HUES48 (cell line): ENCODE results near the gene BLACAT1.
A peak's percentile ranks its signal among the peaks of the same experiment; 100 is the strongest.

Experiments
- H3K27ac ChIP-seq: one replicate; pipeline ENCODE4 v1.7.0; 2013; ENCODE audit warnings: low read depth, low read length, inconsistent platforms
- H3K27me3 ChIP-seq: 2 replicates; pipeline ENCODE4 v1.6.1; 2013; ENCODE audit warnings: mild to moderate bottlenecking, low read length; ENCODE audit not compliant: control insufficient read depth, insufficient read depth
- H3K36me3 ChIP-seq: 2 replicates; pipeline ENCODE4 v1.6.1; 2013; ENCODE audit warnings: low read length; ENCODE audit not compliant: control insufficient read depth, insufficient read depth
- H3K4me1 ChIP-seq: 2 replicates; pipeline ENCODE4 v1.6.1; 2013; ENCODE audit warnings: mild to moderate bottlenecking, low read length; ENCODE audit not compliant: control insufficient read depth, insufficient read depth
- H3K4me3 ChIP-seq: 2 replicates; pipeline ENCODE4 v1.5.1; 2013; ENCODE audit warnings: mild to moderate bottlenecking, low read depth, low read length
- H3K9ac ChIP-seq: 2 replicates; pipeline ENCODE4 v1.6.1; 2013; ENCODE audit warnings: mild to moderate bottlenecking, low read depth, low read length, moderate library complexity
- H3K9me3 ChIP-seq: 2 replicates; pipeline ENCODE4 v1.6.1; 2013; ENCODE audit warnings: low read length; ENCODE audit not compliant: control insufficient read depth, insufficient read depth

BLACAT1 gene

DNA sequence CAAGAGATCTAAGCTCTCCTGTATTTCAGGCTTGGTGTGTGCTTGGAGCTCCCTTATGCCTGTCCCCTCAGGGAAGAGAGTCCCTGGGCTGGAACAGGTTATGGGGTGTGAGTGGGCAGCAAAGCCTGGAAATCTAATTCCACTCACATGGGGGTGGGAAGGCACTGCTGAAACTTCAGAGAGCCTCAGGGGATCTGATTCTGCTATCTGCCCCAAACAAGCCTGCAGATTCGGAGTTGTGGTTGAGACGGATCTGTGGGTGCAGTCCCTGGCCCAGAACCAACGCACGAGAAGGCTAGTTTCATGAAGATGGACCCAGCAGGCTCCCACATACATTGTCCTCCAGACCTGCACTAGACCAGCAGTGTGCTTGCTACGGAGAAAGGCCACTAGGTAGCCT, 2.9 kb downstream of the BLACAT1 start:
- H3K9me3 ChIP-seq = no peaks in the 10 kb centered on the region
- no peaks in the 10 kb centered on the region for H3K36me3 ChIP-seq
- no peak overlapping the region for H3K4me3 ChIP-seq
- no peak overlapping the region for H3K9ac ChIP-seq
- H3K27ac ChIP-seq = no peak overlapping the region
- peaks cover 19% of the 10 kb centered on the region for H3K27me3 ChIP-seq
- H3K4me1 ChIP-seq = peaks cover 61% of the 10 kb centered on the region

- Histone ChIP-seq H3K9me3 (no peaks in the 10 kb centered on the region), H3K27me3 (peaks cover 15% of the 10 kb centered on the region), H3K36me3 (no peaks in the 10 kb centered on the region), H3K4me3 (0 out of 2 replicates have a peak overlapping the region, but pooled peaks have one; percentile 3), H3K4me1 (peaks cover 61% of the 10 kb centered on the region), H3K9ac (no peak overlapping the region), H3K27ac (peak overlapping the region; percentile 95)
These were observed 3.5 kb downstream of the BLACAT1 start for GRCh38 chr1:205452364-205452763.

DNA sequence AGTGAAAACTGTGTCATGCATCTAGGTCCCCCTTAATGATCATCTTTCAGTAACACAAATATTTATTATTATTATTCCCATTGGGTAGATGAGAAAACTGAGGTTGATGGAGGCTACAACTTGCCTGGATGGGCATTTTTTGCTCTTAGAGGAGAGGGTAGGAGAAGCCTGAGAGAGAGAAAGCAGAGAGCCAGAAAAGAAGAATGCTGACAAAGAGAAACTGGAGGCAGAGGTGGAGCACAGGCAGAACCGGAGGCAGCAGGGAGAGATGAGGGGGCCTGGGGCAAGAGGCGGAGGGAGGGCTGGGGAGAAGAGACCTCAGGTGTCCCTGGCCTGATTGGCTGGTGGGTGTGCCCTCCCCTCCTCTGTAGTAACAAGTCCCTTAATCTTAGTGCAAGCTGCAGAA, 4.1 kb downstream of the BLACAT1 start:
- no peaks in the 10 kb centered on the region for H3K36me3 ChIP-seq
- H3K9ac ChIP-seq = no peak overlapping the region
- peaks cover 67% of the 10 kb centered on the region for H3K4me1 ChIP-seq
- H3K4me3 ChIP-seq = peak overlapping the region; percentile 45; the same call in 1 of the 2 replicates
- H3K9me3 ChIP-seq = no peaks in the 10 kb centered on the region
- H3K27me3 ChIP-seq = peaks cover 15% of the 10 kb centered on the region
- peak overlapping the region; percentile 95 for H3K27ac ChIP-seq

DNA sequence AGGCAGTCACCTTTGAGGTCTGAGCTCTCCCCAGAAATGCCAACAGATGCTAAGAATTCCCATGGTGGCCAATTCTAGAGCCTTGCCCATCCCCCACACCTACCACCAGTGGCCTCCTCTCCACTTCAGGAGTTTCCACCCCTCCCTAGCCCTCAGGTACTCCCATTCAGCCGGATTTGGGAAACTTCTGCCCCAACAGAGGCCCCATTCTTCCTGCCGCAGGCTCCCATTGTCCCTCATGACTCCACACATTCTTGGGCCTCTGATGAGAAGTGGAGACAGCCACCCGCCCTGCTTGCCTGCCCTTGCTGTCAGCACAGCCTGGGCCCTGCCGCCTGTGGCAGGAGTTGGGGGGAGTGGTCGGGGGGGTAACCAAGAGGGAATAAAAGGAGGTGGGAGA, 4.6 kb downstream of the BLACAT1 start:
- peak overlapping the region; percentile 19; the same call in 1 of the 2 replicates for H3K9ac ChIP-seq
- peaks cover 73% of the 10 kb centered on the region for H3K4me1 ChIP-seq
- no peaks in the 10 kb centered on the region for H3K36me3 ChIP-seq
- H3K27me3 ChIP-seq = peaks cover 15% of the 10 kb centered on the region
- H3K9me3 ChIP-seq = no peaks in the 10 kb centered on the region
- peak overlapping the region; percentile 45; the same call in 1 of the 2 replicates for H3K4me3 ChIP-seq
- H3K27ac ChIP-seq = peak overlapping the region; percentile 95

DNA sequence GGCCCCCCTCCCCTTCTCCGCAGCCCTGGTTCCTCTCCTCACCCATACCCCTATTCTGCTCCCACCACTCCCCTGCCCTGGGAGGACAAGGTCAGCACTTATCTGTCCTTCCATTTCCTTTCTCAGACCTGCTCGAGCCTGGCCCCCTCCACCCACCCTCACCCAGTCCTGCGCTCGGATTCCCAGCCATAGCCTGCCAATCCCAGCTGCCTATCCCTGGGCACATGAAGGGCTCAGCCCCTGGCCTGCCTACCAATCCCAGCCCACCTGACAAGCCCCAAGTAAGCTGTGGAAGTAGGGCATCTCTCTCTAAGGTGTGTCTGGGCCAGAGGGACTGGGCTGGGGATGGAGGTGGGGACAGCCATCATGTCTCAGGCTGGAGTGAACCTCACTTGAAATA, 5.4 kb downstream of the BLACAT1 start:
- Histone ChIP-seq H3K9ac (no peak overlapping the region; the same call in 1 of the 2 replicates), H3K36me3 (no peaks in the 10 kb centered on the region), H3K27ac (peak overlapping the region; percentile 95), H3K27me3 (peaks cover 15% of the 10 kb centered on the region), H3K4me1 (peaks cover 80% of the 10 kb centered on the region), H3K9me3 (no peaks in the 10 kb centered on the region), H3K4me3 (peak overlapping the region; percentile 45)

- peak overlapping the region; percentile 95 for H3K27ac ChIP-seq
- H3K4me1 ChIP-seq = peaks cover 78% of the 10 kb centered on the region
These were observed 5.9 kb downstream of the BLACAT1 start for GRCh38 chr1:205449750-205450443.

GRCh38 chr1:205449254-205449749, 6.5 kb downstream of the BLACAT1 start:
- Histone ChIP-seq H3K9ac (no peak overlapping the region), H3K4me3 (peak overlapping the region; percentile 47)

More at GRCh38 chr1:205449750-205450443, 5.9 kb downstream of the BLACAT1 start:
- peaks cover 15% of the 10 kb centered on the region for H3K27me3 ChIP-seq
- H3K9ac ChIP-seq = no peak overlapping the region
- no peaks in the 10 kb centered on the region for H3K36me3 ChIP-seq
- peak overlapping the region; percentile 47 for H3K4me3 ChIP-seq
- H3K9me3 ChIP-seq = no peaks in the 10 kb centered on the region

DNA sequence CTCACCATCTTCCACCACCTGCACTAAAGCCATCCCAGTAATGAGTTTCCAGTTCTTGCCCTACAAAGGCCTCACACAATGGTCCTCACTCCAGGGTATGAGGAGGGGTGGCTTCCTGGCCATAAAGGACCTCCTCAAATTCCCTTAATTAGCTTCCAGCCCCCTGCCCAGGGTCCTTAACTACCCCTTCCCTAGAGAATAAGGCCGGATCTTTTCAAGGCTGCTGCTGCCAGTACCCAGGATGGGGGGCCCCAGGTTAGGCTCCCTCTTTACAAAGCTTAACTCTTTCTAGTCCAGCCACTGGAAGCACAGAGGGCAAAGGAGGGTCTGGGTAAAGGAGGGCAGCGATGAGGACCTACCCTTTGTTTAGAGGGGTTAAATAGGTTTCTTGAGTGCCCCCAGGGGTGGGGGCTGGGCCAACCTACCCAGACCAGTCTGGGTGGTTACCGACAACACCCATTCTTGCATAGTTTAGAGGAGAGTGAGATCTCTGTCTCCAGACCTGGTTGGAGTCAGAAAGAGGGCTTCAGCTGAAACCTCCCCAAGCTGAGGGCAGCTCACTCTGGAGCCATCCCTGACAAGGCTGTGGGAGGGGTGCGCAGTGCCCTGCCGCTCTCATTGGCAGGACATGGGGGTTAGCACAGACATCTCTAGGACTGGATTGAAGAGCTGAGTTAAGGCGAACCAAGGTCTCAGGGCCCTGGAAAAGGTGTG, 7.1 kb downstream of the BLACAT1 start:
- Histone ChIP-seq H3K9ac (no peak overlapping the region), H3K9me3 (no peaks in the 10 kb centered on the region), H3K27me3 (peaks cover 15% of the 10 kb centered on the region), H3K4me1 (peaks cover 76% of the 10 kb centered on the region), H3K27ac (peak overlapping the region; percentile 95), H3K36me3 (no peaks in the 10 kb centered on the region), H3K4me3 (peak overlapping the region; percentile 47)

More at GRCh38 chr1:205449254-205449749, 6.5 kb downstream of the BLACAT1 start:
- H3K27me3 ChIP-seq = peaks cover 15% of the 10 kb centered on the region
- H3K27ac ChIP-seq = peak overlapping the region; percentile 95
- peaks cover 75% of the 10 kb centered on the region for H3K4me1 ChIP-seq
- no peaks in the 10 kb centered on the region for H3K9me3 ChIP-seq
- H3K36me3 ChIP-seq = no peaks in the 10 kb centered on the region

DNA sequence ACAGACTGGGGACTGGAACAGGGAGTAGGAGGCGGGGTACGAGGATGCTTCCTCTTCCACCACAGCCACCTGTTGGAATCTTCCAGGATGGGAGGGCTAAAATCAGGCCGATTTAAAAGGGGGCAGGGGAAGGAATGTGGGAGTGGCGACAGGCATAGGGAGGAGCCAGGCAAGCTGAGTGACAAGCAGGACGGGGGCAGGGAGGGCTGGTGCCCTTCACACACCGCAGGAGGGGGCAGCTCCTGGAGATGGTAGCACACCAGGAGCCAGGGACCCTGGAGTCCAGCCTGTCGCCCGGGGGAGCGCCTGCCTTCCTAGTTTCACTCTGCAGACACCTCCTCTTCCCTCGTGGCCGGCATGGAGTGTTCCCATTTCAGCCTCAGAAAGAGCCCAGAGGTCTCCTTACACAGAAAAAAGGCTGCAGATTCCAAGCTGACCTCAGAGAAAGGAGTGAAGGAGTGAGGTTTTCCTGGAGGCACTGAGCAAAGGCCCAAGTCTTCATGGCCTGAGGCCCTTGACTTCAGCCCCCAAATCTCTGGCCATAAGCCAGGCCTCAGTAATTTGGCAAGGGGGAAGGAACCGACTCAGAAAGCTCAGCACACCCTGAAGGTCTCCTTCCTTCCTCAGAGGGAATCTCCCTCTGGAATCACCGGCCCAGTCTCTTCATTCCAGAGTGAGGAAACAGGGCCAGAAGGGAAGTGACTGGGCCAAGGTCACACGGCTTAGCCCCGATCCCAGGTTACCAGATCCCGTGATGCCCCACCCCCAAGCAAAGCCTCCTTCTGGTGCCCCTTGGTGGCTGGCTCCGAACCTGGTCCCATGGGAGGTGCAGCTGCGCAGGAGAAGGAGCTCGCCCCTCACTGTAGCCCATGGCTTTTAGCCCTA, 8.1 kb downstream of the BLACAT1 start:
- no peak overlapping the region for H3K9ac ChIP-seq
- peak overlapping the region; percentile 95 for H3K27ac ChIP-seq
- no peaks in the 10 kb centered on the region for H3K36me3 ChIP-seq
- peaks cover 84% of the 10 kb centered on the region for H3K4me1 ChIP-seq
- H3K4me3 ChIP-seq = peak overlapping the region; percentile 42
- peaks cover 11% of the 10 kb centered on the region; the same call in 1 of the 2 replicates for H3K27me3 ChIP-seq
- no peaks in the 10 kb centered on the region for H3K9me3 ChIP-seq

- no peak overlapping the region for H3K4me3 ChIP-seq
- H3K27me3 ChIP-seq = peaks cover 12% of the 10 kb centered on the region; the same call in 1 of the 2 replicates
- H3K4me1 ChIP-seq = peaks cover 85% of the 10 kb centered on the region
- H3K9me3 ChIP-seq = no peaks in the 10 kb centered on the region
- H3K36me3 ChIP-seq = no peaks in the 10 kb centered on the region
- peak overlapping the region; percentile 97 for H3K27ac ChIP-seq
- H3K9ac ChIP-seq = no peak overlapping the region
These were observed 9.0 kb downstream of the BLACAT1 start for GRCh38 chr1:205446828-205447227.
